Body of pancreas (tissue), 4 donors: ENCODE measurements around the gene ERC2. TPM values are rescaled to one million over a fixed set of nuclear protein-coding genes. Genes with fewer than 3 reads are reported as not detected.

Experiments used
- ATAC-seq: fragments of 150-250 bp; one replicate; pipeline ENCODE4 v1.9.1; 2016
- DNase-seq, 4 donors: peaks; one replicate each; pipeline ENCODE4 v3.0.0-alpha.2; 2019
- H3K27ac ChIP-seq, 4 donors: fragments of 200-600 bp; sonication (generic); 1 replicate in 3 of 4; 2 replicates in 1 of 4; pipeline versions ENCODE4 v1.5.1 to v1.6.1; 2016 to 2019; ENCODE audit warnings: mild to moderate bottlenecking in 1 of 4, mixed read lengths in 1 of 4, moderate library complexity in 1 of 4
- H3K27me3 ChIP-seq, 2 donors: fragments of 200-600 bp; sonication (generic); one replicate each; pipeline ENCODE4 v1.6.0; 2016; ENCODE audit warnings: mild to moderate bottlenecking in 1 of 2
- H3K36me3 ChIP-seq, 2 donors: fragments of 200-600 bp; sonication (generic); replicated peaks in 1 of 2; 2 replicates each; pipeline ENCODE4 v1.5.1; 2016; ENCODE audit warnings: low read depth in 2 of 2; ENCODE audit not compliant: insufficient read depth in 1 of 2
- H3K4me1 ChIP-seq: fragments of 200-600 bp; sonication (generic); one replicate; pipeline ENCODE4 v1.6.0; 2016
- H3K4me3 ChIP-seq, 2 donors: fragments of 200-600 bp; sonication (generic); 1 replicate in 1 of 2; 2 replicates in 1 of 2; pipeline ENCODE4 v1.5.1; 2016 to 2019
- H3K9me3 ChIP-seq, 3 donors: fragments of 200-600 bp; sonication (generic); 1 replicate in 2 of 3; 2 replicates in 1 of 3; pipeline ENCODE4 v1.5.1; 2016
- CTCF ChIP-seq, 7 experiments: fragments of 450-650 bp in 4 of 7; fragments of 200-600 bp in 3 of 7; sonication (generic) in 3 of 7; IDR thresholded peaks; one replicate each; pipeline ENCODE4 v1.5.1; 2016 to 2019; ENCODE audit warnings: antibody characterized with exemption in 7 of 7
- POLR2A ChIP-seq, 3 donors: fragments of 450-650 bp; IDR thresholded peaks; one replicate each; pipeline ENCODE4 v1.6.1; 2016; ENCODE audit warnings: antibody characterized with exemption in 3 of 3, mild to moderate bottlenecking in 2 of 3
- WGBS, 2 donors: methylation state at CpG; one replicate each; pipeline ENCODE4 v1.1.5; 2017; 5-methylcytosine and 5-hydroxymethylcytosine counted together
- intact Hi-C: fragments of 100-400 bp; cut with DNase I; formaldehyde crosslinking; loops from one replicate; pipeline ENCODE4 v1.15.1; 2023
- total RNA-seq, 2 donors: library from RNA; depleted of rRNA; stranded (reverse); fragments of >200 nt; gene quantifications; one replicate each; pipeline ENCODE4 v1.1.0, GENCODE V29; 2016

The ERC2 gene
- total RNA-seq, 2 donors from 2014 or later, result 4.0 to 4.7 TPM

GRCh38 chr3:55910543-55910942 lies 557.7 kb downstream of the ERC2 start:
- no peak for ATAC-seq

GRCh38 chr3:55909373-55909772 lies 558.9 kb downstream of the ERC2 start:
- no peak for DNase-seq
- intact Hi-C loops, result loop anchor here (10.0 kb wide), 1 partner anchor 435 kb away; no protein-coding TSS in a partner anchor
- Histone ChIP-seq H3K27ac (no peak overlapping the region), H3K4me3 (no peak overlapping the region), H3K4me1 (peaks cover 7% of the 10 kb centered on the region), H3K27me3 (no peaks in the 10 kb centered on the region), H3K9me3 (no peaks in the 10 kb centered on the region), H3K36me3 (no peaks in the 10 kb centered on the region)
- TF ChIP-seq CTCF (IDR thresholded peaks at IDR 0.05) (no peak), POLR2A (IDR thresholded peaks at IDR 0.05) (no peak)
- no peak for ATAC-seq
- WGBS, 2 donors, result 92 to 95% methylated on average over 3 of the region's 3 CpGs

More at GRCh38 chr3:55910543-55910942, 557.7 kb downstream of the ERC2 start:
- Histone ChIP-seq H3K4me3 (no peak overlapping the region), H3K27me3 (no peaks in the 10 kb centered on the region), H3K4me1 (peaks cover 7% of the 10 kb centered on the region), H3K36me3 (no peaks in the 10 kb centered on the region), H3K9me3 (no peaks in the 10 kb centered on the region), H3K27ac (no peak overlapping the region)
- no peak for TF ChIP-seq POLR2A (IDR thresholded peaks at IDR 0.05)
- TF ChIP-seq CTCF (IDR thresholded peaks at IDR 0.05), result no peak
- DNase-seq, result no peak
- intact Hi-C loops, result no loop called here
- 61 to 83% methylated on average over 1 of the region's 1 CpG for WGBS, 2 donors

- Histone ChIP-seq H3K36me3 (no peaks in the 10 kb centered on the region), H3K4me1 (peaks cover 7% of the 10 kb centered on the region), H3K27ac (no peak overlapping the region), H3K4me3 (no peak overlapping the region), H3K9me3 (no peaks in the 10 kb centered on the region), H3K27me3 (no peaks in the 10 kb centered on the region)
- WGBS, 2 donors, result 15 to 21% methylated on average over 3 of the region's 3 CpGs
- DNase-seq (no peak), ATAC-seq (no peak)
- intact Hi-C loops, result loop anchor here (10.0 kb wide), 1 partner anchor 433 kb away; no protein-coding TSS in a partner anchor
- no peak for TF ChIP-seq POLR2A (IDR thresholded peaks at IDR 0.05)
- TF ChIP-seq CTCF (IDR thresholded peaks at IDR 0.05), result no peak
These were observed 560.7 kb downstream of the ERC2 start for GRCh38 chr3:55907616-55908015.

- H3K36me3 ChIP-seq, result no peaks in the 10 kb centered on the region
- no peak overlapping the region for H3K27ac ChIP-seq
- DNase-seq (no peak), ATAC-seq (no peak)
- 90% methylated on average over 3 of the region's 3 CpGs for WGBS, 2 donors
- intact Hi-C loops, result loop anchor here (10.0 kb wide), 1 partner anchor 432 kb away; no protein-coding TSS in a partner anchor
- peaks cover 7% of the 10 kb centered on the region for H3K4me1 ChIP-seq
- TF ChIP-seq CTCF (IDR thresholded peaks at IDR 0.05) (no peak), POLR2A (IDR thresholded peaks at IDR 0.05) (no peak)
- no peaks in the 10 kb centered on the region for H3K9me3 ChIP-seq
- H3K27me3 ChIP-seq, result no peaks in the 10 kb centered on the region
- no peak overlapping the region for H3K4me3 ChIP-seq
These were observed 561.4 kb downstream of the ERC2 start for GRCh38 chr3:55906896-55907295.

GRCh38 chr3:55904716-55905115 lies 563.6 kb downstream of the ERC2 start:
- TF ChIP-seq POLR2A (IDR thresholded peaks at IDR 0.05), result no peak
- ATAC-seq (no peak), DNase-seq (no peak)
- 69 to 71% methylated on average over 6 of the region's 6 CpGs for WGBS, 2 donors
- intact Hi-C loops, result loop anchor here (10.0 kb wide), 1 partner anchor 430 kb away; no protein-coding TSS in a partner anchor
- Histone ChIP-seq H3K9me3 (no peaks in the 10 kb centered on the region), H3K36me3 (no peaks in the 10 kb centered on the region), H3K4me1 (peaks cover 7% of the 10 kb centered on the region), H3K27ac (no peak overlapping the region), H3K4me3 (no peak overlapping the region), H3K27me3 (no peaks in the 10 kb centered on the region)
